Hepatocyte (in vitro differentiated cells): ENCODE measurements around the gene CCDC182.

ENCODE experiments used
- CTCF ChIP-seq: fragments of 200-600 bp; sonication (generic); IDR thresholded peaks from 2 replicates; pipeline ENCODE4 v1.5.1; 2016; ENCODE audit warnings: antibody characterized with exemption, mild to moderate bottlenecking; ENCODE audit not compliant: poor library complexity
- EZH2 ChIP-seq: fragments of 200-600 bp; sonication (generic); IDR thresholded peaks from 2 replicates; pipeline ENCODE4 v1.6.1; 2016; ENCODE audit warnings: antibody characterized with exemption, mild to moderate bottlenecking, borderline replicate concordance
- EZH2phosphoT487 ChIP-seq: fragments of 200-600 bp; sonication (generic); IDR thresholded peaks from one replicate; pipeline ENCODE4 v1.6.1; 2018; ENCODE audit warnings: antibody characterized with exemption, mild to moderate bottlenecking, low read depth, moderate library complexity; ENCODE audit not compliant: unreplicated experiment, severe bottlenecking

- no peak for TF ChIP-seq CTCF
- no peak for TF ChIP-seq EZH2
- no peak for TF ChIP-seq EZH2phosphoT487
Observed at GRCh38 chr17:57794841-57795240, 49.7 kb upstream of the CCDC182 start.
